Lower leg skin (tissue), 4 donors: Measurements from ENCODE around the gene SKI. TPM values are rescaled to one million over a fixed set of nuclear protein-coding genes. Genes with fewer than 3 reads are reported as not detected.

ENCODE experiments used
- DNase-seq, 2 donors: peaks; one replicate each; pipeline ENCODE4 v3.0.0-alpha.2; 2019; ENCODE audit warnings: low spot score in 2 of 2
- H3K4me3 ChIP-seq: fragments of 200-600 bp; sonication (generic); 2 replicates; pipeline ENCODE4 v1.5.1; 2017; ENCODE audit warnings: mild to moderate bottlenecking, low read depth; ENCODE audit not compliant: poor library complexity, severe bottlenecking
- POLR2A ChIP-seq, 2 donors: fragments of 450-650 bp; IDR thresholded peaks; one replicate each; pipeline ENCODE4 v1.6.1; 2016 to 2017; ENCODE audit warnings: antibody characterized with exemption in 2 of 2, mild to moderate bottlenecking in 1 of 2, moderate library complexity in 1 of 2
- WGBS, 2 donors: methylation state at CpG; one replicate each; pipeline ENCODE4 v1.1.5; 2018; 5-methylcytosine and 5-hydroxymethylcytosine counted together
- intact Hi-C: fragments of 100-400 bp; cut with DNase I; formaldehyde crosslinking; loops from one replicate; pipeline ENCODE4 v1.15.0; 2023; ENCODE audit warnings: low total_unique reads
- total RNA-seq, 4 donors: library from RNA; depleted of rRNA; stranded (reverse); fragments of >200 nt; gene quantifications; one replicate each; pipeline ENCODE4 v1.1.0, GENCODE V29; 2016
- TF ChIP-seq, protein P1 (sequence below), 3 donors: fragments of 450-650 bp; IDR thresholded peaks; one replicate each; pipeline ENCODE4 v1.5.1; 2016; ENCODE audit warnings: antibody characterized with exemption in 3 of 3, mild to moderate bottlenecking in 3 of 3, moderate library complexity in 2 of 3

SKI gene
- total RNA-seq, 4 donors from 2014 or later = 67.3 to 80.8 (median 75.4) TPM

DNA sequence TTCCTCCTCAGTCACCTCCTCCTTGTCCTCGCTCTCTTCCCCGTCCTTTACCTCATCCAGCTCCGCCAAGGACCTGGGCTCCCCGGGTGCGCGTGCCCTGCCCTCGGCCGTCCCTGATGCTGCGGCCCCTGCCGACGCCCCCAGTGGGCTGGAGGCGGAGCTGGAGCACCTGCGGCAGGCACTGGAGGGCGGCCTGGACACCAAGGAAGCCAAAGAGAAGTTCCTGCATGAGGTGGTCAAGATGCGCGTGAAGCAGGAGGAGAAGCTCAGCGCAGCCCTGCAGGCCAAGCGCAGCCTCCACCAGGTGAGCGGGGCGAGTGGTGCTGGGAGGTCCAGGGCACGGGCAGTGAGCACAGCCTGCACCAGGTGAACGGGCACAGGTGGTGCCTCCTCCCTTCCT lies 76.2 kb downstream of the SKI start:
- 86 to 90% methylated on average over 21 to 22 of the region's 22 CpGs for WGBS, 2 donors

DNA sequence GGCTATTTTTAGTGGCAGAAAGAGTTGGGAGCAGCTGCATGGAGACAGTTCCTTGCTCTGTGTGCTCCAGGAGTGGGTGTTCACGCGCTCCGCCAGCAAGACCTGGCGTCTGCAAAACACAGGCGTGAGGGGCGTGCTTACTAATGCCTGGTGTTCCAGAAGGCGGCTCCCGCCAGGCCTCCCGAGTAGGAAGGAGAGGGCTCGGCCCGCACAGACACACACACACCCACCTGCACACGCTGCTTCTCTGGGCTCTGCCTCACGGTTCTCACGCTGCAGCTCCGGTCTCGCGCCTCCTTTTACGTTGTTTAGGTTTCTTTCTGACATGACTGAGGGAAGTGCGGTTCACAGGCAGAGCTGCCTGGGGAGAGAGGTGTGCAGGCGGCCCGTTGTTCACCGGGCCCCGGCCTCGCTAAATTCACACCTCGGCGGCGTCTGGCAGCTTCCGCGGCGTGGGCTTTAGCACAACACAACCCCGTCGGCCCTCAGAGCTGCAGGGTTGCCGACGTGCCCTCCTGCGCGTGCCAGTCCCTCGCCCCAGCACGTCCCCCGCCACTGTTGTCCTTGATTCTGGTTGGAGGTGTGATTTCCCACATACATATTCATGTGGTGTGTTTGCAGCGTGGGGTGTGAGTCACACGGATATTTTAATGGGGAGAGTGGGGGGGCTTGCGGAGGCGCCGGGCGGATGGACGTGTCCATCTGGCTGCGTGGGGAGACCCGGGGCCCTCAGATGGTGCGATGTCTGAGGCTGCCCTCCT lies 77.0 kb downstream of the SKI start:
- no peak for DNase-seq
- intact Hi-C loops = loop anchor here (10.0 kb wide), 1 partner anchor 70 kb away; no protein-coding TSS in a partner anchor
- TF ChIP-seq POLR2A (IDR thresholded peaks at IDR 0.05) = no peak
- TF ChIP-seq, protein P1, sequence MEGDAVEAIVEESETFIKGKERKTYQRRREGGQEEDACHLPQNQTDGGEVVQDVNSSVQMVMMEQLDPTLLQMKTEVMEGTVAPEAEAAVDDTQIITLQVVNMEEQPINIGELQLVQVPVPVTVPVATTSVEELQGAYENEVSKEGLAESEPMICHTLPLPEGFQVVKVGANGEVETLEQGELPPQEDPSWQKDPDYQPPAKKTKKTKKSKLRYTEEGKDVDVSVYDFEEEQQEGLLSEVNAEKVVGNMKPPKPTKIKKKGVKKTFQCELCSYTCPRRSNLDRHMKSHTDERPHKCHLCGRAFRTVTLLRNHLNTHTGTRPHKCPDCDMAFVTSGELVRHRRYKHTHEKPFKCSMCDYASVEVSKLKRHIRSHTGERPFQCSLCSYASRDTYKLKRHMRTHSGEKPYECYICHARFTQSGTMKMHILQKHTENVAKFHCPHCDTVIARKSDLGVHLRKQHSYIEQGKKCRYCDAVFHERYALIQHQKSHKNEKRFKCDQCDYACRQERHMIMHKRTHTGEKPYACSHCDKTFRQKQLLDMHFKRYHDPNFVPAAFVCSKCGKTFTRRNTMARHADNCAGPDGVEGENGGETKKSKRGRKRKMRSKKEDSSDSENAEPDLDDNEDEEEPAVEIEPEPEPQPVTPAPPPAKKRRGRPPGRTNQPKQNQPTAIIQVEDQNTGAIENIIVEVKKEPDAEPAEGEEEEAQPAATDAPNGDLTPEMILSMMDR (IDR thresholded peaks at IDR 0.05) = no peak
- H3K4me3 ChIP-seq = no peak overlapping the region
- WGBS, 2 donors = 80 to 81% methylated on average over 48 of the region's 49 CpGs

More for the DNA sequence above, 76.2 kb downstream of the SKI start:
- TF ChIP-seq POLR2A (IDR thresholded peaks at IDR 0.05) = no peak
- TF ChIP-seq, protein P1 (IDR thresholded peaks at IDR 0.05) = no peak
- H3K4me3 ChIP-seq = no peak overlapping the region
- intact Hi-C loops = loop anchor here (10.0 kb wide), 1 partner anchor 69 kb away; no protein-coding TSS in a partner anchor
- no peak for DNase-seq

DNA sequence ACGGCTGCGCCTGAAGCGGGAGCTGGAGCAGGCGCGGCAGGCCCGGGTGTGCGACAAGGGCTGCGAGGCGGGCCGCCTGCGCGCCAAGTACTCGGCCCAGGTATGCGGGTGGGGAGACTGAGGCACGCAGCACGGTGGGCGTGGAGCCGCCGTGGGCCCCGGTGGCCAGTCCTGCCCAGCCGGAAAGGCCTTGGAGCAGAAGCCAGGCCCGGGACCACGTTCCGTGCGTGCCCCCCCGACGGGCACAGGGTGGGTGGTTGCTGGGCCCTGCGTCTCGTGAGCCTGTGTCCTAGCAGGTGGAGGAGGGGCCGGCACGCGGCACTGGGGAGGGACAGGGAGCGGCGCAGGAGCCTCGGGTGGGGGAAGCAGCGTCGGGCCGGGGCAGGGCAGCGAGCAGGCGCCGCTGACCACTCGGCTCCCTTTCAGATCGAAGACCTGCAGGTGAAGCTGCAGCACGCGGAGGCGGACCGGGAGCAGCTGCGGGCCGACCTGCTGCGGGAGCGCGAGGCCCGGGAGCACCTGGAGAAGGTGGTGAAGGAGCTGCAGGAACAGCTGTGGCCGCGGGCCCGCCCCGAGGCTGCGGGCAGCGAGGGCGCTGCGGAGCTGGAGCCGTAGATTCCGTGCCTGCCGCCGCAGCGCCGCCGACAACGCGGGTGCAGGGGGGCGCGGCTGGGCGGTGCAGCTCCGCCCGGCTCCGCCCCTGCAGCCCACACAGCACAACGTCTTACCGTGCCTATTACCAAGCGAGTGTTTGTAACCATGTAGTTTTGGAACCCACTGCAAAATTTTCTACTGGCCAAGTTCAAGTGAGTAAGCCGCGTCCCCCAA lies 78.2 kb downstream of the SKI start:
- intact Hi-C loops = loop anchor here (10.0 kb wide), 1 partner anchor 72 kb away; no protein-coding TSS in a partner anchor
- H3K4me3 ChIP-seq = no peak overlapping the region
- TF ChIP-seq POLR2A (IDR thresholded peaks at IDR 0.05) = no peak
- TF ChIP-seq, protein P1 (IDR thresholded peaks at IDR 0.05) = no peak
- 89 to 91% methylated on average over 75 to 81 of the region's 81 CpGs for WGBS, 2 donors
- no peak for DNase-seq

DNA sequence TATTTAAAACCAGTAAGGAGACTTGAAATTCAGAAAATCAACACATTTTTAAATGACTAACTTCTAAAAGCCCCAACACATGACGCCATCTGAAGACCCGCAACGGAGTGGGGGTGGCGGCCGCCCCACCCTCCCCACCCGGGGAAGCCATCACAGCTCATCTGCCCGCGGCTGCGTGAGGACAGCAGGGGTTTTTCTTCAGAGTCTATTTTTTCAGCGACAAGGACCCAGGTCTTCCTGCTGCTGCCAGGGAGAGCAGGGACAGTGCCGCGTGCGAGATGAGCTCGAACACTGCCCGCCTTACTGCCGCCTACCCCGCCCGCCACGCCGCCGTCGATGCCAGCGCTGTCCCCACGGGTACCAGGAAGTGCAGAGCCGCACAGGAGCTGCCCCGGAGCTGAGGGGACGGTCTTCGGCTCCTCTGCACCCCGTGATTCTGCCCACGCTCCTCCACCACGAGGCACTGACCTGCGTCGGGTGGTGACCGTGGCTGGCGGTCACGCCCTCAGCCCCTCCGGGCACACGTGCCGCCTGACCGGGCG lies 79.0 kb downstream of the SKI start:
- intact Hi-C loops = loop anchor here (10.0 kb wide), 1 partner anchor 72 kb away; no protein-coding TSS in a partner anchor
- no peak for DNase-seq
- TF ChIP-seq, protein P1 (IDR thresholded peaks at IDR 0.05) = no peak
- no peak for TF ChIP-seq POLR2A (IDR thresholded peaks at IDR 0.05)
- WGBS, 2 donors = 89 to 94% methylated on average over 41 of the region's 41 CpGs
- no peak overlapping the region for H3K4me3 ChIP-seq

DNA sequence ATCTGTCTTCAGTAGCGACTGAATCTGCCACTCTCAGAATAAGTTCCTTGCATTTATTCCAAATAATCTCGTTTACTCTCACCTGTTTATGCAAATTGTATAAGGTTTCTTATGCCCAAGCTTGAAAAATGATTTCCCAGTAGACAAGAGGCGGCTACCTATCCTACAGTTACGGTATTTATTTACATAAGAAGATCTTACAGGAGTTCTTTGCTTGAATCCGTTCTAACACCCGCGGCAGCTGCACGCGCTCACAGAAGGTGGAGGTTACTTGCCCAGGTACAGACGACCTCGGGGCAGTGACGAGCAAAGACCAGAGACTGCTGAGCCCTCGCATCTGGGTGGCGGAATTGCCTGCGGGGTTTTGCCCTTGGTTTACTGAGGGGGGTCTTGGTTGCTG lies 79.9 kb downstream of the SKI start:
- intact Hi-C loops = loop anchor here (10.0 kb wide), 1 partner anchor 73 kb away; no protein-coding TSS in a partner anchor
- no peak overlapping the region for H3K4me3 ChIP-seq
- DNase-seq = no peak
- 87 to 88% methylated on average over 15 of the region's 15 CpGs for WGBS, 2 donors
- TF ChIP-seq, protein P1 (IDR thresholded peaks at IDR 0.05) = no peak
- no peak for TF ChIP-seq POLR2A (IDR thresholded peaks at IDR 0.05)
